Psoas muscle (tissue), 8 donors: ENCODE measurements around the gene JADE2. TPM values are rescaled to one million over a fixed set of nuclear protein-coding genes. Genes with fewer than 3 reads are reported as not detected.
"Not testable (repeated sequence)": the region's sequence is repeated elsewhere in the genome, so short reads cannot be mapped to it uniquely, and the experiment has no call there.

Experiments used
- ATAC-seq, 4 donors: fragments of 200-7000 bp; cut with Tn5 transposase; one replicate each; pipeline ENCODE4 v1.9.1; 2020; ENCODE audit warnings: moderate library complexity in 3 of 4, mild to moderate bottlenecking in 2 of 4
- DNase-seq, 2 donors: peaks; one replicate each; pipeline ENCODE4 v3.0.0-alpha.2; 2020
- H3K27ac ChIP-seq: fragments of 200-600 bp; one replicate; pipeline ENCODE4 v1.8.0; 2022
- H3K27me3 ChIP-seq, 3 donors: fragments of 200-600 bp in 1 of 3; one replicate each; pipeline versions ENCODE4 v1.6.1 to v1.8.0; 2013 to 2022; ENCODE audit warnings: low read length in 2 of 3, mild to moderate bottlenecking in 2 of 3, moderate library complexity in 1 of 3; ENCODE audit not compliant: insufficient read depth in 3 of 3
- H3K36me3 ChIP-seq, 2 donors: fragments of 200-600 bp in 1 of 2; one replicate each; pipeline versions ENCODE4 v1.6.1 to v1.8.0; 2013 to 2022; ENCODE audit warnings: low read depth in 1 of 2, mild to moderate bottlenecking in 1 of 2, moderate library complexity in 1 of 2; ENCODE audit not compliant: insufficient read depth in 1 of 2
- H3K4me1 ChIP-seq: fragments of 200-600 bp; one replicate; pipeline ENCODE4 v1.8.0; 2022
- H3K4me3 ChIP-seq: fragments of 200-600 bp; one replicate; pipeline ENCODE4 v1.8.0; 2022; ENCODE audit warnings: mild to moderate bottlenecking
- H3K9me3 ChIP-seq: fragments of 200-600 bp; one replicate; pipeline ENCODE4 v1.8.0; 2022
- WGBS, 3 donors: extraction: QIAGEN DNeasy Blood & Tissue Kit; methylation state at CpG; one replicate each; pipeline versions ENCODE4 v1.1.6 to v1.1.7; 2013; 5-methylcytosine and 5-hydroxymethylcytosine counted together
- intact Hi-C, 2 donors: fragments of 100-400 bp; cut with DNase I; formaldehyde crosslinking; loops; one replicate each; pipeline versions ENCODE4 v1.11.0 to v1.14.2; 2022
- polyA plus RNA-seq, 3 donors: library from polyadenylated mRNA; stranded (reverse); fragments of 200-250 nt; gene quantifications; one replicate each; pipeline ENCODE4 v1.2.3, GENCODE V29; 2013
- total RNA-seq, 4 donors: library from RNA; stranded (reverse); fragmentation: NEBNext Ultra II Directional in 2 of 4; extraction: Animal tissue kit (Norgen Biotek cat#: 25700) in 2 of 4; gene quantifications; one replicate each; pipeline versions ENCODE4 v1.2.1 to v1.2.4, GENCODE V29; 2021 to 2023
- TF ChIP-seq, protein P1 (sequence below): fragments of 200-600 bp; IDR thresholded peaks from one replicate; pipeline ENCODE4 v1.8.0; 2022; ENCODE audit warnings: antibody characterized with exemption
- donor health status: healthy with polysubstance abuse.
- donor health status: DM: no; HTN: no; CAD: no; lungs with moderate emphysema.
- donor health status: Bipolar disorder and iron deficiency.
- donor health status: healthy.
- donor health status: DM: yes; HTN: yes; CAD: no.
- donor health status: DM: no; HTN: no; CAD: no.
- donor health status: DM: no; HTN: no; CAD: no.
- donor health status: DM: yes; HTN: yes; CAD: no.

Gene JADE2
- total and polyA plus RNA-seq, 7 donors: 5.0 to 15.1 (median 10.1) TPM

DNA sequence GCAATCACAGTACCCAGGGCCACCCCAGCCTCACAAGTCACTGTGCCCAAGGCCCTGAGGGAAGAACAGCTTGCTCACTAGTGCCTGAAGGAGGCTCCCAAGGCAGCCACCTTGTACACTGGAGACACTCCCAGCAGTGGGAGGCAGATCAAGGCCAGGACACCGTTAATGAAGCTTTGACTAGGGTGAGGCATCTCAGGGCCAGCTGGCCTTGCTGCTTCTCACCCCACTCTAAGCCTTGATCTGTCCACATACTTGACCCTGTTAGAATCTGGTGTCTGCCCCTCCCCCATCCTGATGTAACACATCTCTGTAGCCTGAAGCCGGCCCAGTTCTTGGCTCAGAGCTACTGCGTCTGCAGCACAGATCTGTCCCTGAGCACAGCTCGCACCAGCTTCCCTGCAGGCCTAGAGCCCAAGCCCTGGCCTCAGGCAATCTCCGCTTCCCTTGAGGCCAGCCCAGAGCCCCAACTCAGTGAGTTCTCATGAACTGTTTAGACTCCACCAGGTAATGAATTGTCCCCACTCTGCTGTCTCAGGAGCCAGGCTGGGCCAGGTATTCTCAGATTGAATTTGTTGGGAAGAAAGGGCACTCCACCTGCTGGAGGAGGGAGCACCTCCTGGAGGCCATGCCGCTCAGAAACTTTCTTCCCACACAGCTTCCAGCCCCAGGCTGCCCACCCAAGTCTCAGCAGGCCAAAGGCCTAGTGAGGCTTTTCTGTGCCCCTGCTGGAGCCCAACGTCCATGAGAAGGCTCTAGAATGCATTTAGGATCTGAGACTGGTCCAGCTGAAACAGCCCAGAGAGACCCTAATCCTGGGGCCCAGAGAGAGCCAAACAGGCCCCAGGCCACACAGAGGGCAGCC is 13.4 kb upstream of the JADE2 start:
- DNase-seq: peak; percentile 89 to 94
- ATAC-seq: peak; percentile 88 to 91 (median 90)
- H3K36me3 ChIP-seq: no peaks in the 10 kb centered on the region
- TF ChIP-seq, protein P1, sequence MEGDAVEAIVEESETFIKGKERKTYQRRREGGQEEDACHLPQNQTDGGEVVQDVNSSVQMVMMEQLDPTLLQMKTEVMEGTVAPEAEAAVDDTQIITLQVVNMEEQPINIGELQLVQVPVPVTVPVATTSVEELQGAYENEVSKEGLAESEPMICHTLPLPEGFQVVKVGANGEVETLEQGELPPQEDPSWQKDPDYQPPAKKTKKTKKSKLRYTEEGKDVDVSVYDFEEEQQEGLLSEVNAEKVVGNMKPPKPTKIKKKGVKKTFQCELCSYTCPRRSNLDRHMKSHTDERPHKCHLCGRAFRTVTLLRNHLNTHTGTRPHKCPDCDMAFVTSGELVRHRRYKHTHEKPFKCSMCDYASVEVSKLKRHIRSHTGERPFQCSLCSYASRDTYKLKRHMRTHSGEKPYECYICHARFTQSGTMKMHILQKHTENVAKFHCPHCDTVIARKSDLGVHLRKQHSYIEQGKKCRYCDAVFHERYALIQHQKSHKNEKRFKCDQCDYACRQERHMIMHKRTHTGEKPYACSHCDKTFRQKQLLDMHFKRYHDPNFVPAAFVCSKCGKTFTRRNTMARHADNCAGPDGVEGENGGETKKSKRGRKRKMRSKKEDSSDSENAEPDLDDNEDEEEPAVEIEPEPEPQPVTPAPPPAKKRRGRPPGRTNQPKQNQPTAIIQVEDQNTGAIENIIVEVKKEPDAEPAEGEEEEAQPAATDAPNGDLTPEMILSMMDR: peak; percentile 41
- intact Hi-C loops: loop anchor here in 1 of 2 donors (5.0 kb wide), 1 partner anchor 75 kb away; no protein-coding TSS in a partner anchor
- H3K4me3 ChIP-seq: no peak overlapping the region
- H3K27me3 ChIP-seq: no peaks in the 10 kb centered on the region
- H3K4me1 ChIP-seq: peaks cover 41% of the 10 kb centered on the region
- no peaks in the 10 kb centered on the region for H3K9me3 ChIP-seq
- 20 to 38% (median 23%) methylated on average over 7 of the region's 7 CpGs for WGBS, 3 donors
- peak overlapping the region; percentile 76 for H3K27ac ChIP-seq

DNA sequence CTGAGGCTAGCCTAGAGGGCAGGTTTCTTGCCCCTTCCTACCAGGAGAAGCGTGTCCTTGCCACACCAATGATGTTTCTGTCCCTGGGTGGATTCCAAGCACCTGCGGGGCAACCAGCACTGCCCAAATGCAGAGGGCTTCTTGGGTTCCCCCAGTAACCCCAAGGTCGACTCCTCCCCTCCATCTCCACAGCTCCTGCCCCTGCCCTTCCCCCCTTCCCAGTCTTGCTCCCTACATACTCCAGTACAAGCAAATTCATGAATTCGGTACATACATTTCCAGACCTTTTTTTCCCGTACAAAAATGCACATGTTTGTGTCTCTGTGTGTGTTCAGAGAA is 12.8 kb upstream of the JADE2 start:
- Histone ChIP-seq H3K4me1 (peaks cover 41% of the 10 kb centered on the region), H3K36me3 (no peaks in the 10 kb centered on the region), H3K27ac (peak overlapping the region; percentile 76), H3K9me3 (no peaks in the 10 kb centered on the region), H3K4me3 (no peak overlapping the region), H3K27me3 (no peaks in the 10 kb centered on the region)
- DNase-seq (peak in 1 of 2 donors; percentile 58), ATAC-seq (peak in 2 of 4 donors; percentile 14 to 23)
- intact Hi-C loops: loop anchor here in 1 of 2 donors (5.0 kb wide), 1 partner anchor 75 kb away; no protein-coding TSS in a partner anchor
- TF ChIP-seq, protein P1: no peak
- 41 to 71% (median 50%) methylated on average over 5 of the region's 5 CpGs for WGBS, 3 donors

DNA sequence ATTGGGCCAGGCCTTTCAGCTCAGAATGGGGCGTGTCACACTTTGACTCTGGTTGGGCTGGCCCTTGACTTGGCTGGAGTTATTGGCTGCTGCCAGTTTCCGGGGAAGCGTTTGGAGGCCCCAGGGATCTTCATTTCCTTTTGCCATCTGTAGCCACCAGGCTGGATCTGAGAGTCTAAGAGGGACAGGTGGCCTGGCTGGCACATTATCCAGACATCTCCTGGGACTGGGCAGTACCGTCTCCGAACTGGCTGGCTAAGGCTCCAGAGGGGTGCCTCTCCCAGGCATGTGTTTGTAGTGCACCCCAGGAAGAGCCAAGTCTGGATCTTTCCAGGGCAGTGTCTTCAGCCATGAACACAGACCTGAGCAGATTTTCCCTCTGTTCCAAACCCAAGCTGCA is 9.7 kb upstream of the JADE2 start:
- H3K9me3 ChIP-seq: no peaks in the 10 kb centered on the region
- H3K36me3 ChIP-seq: no peaks in the 10 kb centered on the region
- peak overlapping the region; percentile 37 for H3K27ac ChIP-seq
- ATAC-seq (peak in 1 of 4 donors; percentile 36), DNase-seq (no peak)
- intact Hi-C loops: no loop called here
- peaks cover 27% of the 10 kb centered on the region for H3K4me1 ChIP-seq
- WGBS, 3 donors: 19 to 26% (median 22%) methylated on average over 5 of the region's 5 CpGs
- TF ChIP-seq, protein P1: no peak
- H3K4me3 ChIP-seq: no peak overlapping the region
- H3K27me3 ChIP-seq: no peaks in the 10 kb centered on the region

DNA sequence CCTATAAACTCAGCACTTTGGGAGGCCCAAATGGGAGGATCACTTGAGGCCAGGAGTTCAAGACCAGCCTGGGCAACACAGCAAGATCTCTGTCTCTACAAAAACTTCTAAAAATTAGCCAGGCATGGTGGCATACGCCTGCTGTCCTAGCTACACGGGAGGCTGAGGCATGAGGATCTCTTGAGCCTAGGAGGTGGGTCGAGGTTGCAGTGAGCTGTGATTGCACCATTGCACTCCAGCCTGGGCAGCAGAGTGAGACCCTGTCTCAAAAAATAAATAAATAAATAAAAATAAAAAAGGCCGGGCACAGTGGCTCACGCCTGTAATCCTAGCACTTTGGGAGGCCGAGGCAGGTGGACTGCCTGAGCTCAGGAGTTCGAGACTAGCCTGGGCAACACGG is 8.5 kb upstream of the JADE2 start:
- intact Hi-C loops: not testable (repeated sequence)
- 89 to 95% (median 95%) methylated on average over 8 of the region's 8 CpGs for WGBS, 3 donors
- peaks cover 17% of the 10 kb centered on the region for H3K4me1 ChIP-seq

DNA sequence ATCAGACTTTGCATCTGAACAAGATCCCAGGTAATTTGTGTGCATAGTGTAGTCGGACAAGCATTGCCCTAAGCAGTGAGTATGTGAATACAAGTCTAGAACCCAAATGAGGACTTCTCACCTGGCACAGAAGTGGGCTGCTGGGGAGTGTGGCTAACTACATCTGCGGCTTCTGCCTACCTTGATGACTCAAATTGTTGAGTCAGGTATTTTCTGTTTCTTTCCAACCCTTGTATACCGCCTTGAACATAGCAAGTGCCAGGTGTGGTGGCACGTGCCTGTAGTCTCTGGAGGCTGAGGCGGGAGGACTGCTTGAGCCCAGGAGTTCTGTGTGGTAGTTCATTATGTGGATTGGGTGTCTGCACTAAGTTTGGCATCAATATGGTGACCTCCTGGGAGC is 7.9 kb upstream of the JADE2 start:
- WGBS, 3 donors: 90 to 96% (median 93%) methylated on average over 5 of the region's 5 CpGs
- DNase-seq (no peak), ATAC-seq (no peak)
- Histone ChIP-seq H3K36me3 (no peaks in the 10 kb centered on the region), H3K4me3 (no peak overlapping the region), H3K4me1 (peaks cover 11% of the 10 kb centered on the region), H3K27me3 (no peaks in the 10 kb centered on the region), H3K27ac (no peak overlapping the region), H3K9me3 (no peaks in the 10 kb centered on the region)
- TF ChIP-seq, protein P1: no peak
- intact Hi-C loops: no loop called here

More for the DNA sequence above, 8.5 kb upstream of the JADE2 start:
- not testable (repeated sequence) for H3K4me3 ChIP-seq, ATAC-seq, H3K27me3 ChIP-seq, DNase-seq, H3K36me3 ChIP-seq, H3K9me3 ChIP-seq, H3K27ac ChIP-seq
